HG03432 (cell line): ENCODE data around the gene TNNI3K.

ENCODE experiments used
- ATAC-seq: cut with Tn5 transposase; IDR thresholded peaks from one replicate; pipeline ENCODE4 v1.9.1; 2021; ENCODE audit warnings: mild to moderate bottlenecking, moderate library complexity; ENCODE audit not compliant: unreplicated experiment

Gene TNNI3K

GRCh38 chr1:74375376-74375775 lies 140.2 kb downstream of the TNNI3K start:
- no peak for ATAC-seq

- ATAC-seq = no peak
These were observed 145.1 kb downstream of the TNNI3K start for GRCh38 chr1:74380252-74380651.

DNA sequence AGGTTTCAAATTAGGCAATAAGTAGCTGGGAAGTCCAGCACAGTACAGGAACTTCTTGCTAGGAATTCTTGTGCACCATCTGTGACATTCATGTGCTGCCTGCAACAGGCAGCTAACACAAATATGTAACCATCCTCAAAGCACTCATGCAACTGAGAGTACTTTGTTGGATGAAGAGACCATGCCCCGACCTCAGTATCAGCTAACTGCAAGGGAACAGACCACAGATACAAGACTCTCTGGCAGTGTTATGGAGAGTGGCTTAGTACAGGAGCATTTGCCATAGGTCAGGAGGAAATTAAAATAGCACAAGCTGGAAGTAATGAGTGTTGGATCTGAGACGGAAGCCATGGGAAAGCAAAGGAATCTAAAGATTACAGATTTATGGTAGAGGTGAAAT lies 153.7 kb downstream of the TNNI3K start:
- ATAC-seq = no peak

DNA sequence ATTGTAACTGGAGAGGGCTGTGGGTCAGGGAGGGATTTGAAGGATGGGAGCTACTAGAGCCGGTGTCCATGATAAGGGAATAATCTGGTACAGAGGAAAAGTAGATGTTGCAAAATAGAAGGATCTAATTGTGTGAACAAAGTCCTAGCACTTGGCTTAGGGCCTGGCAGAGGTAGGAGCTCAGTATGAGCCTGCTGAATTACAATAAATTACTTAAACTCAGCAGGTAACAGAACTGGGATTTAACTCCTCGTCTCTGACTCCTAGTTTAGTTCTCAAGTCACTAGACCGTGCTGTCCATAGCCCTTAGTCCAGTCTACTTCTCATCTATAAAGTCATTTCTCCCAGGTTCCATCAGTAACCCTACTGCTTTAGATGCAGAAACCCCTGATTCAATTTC lies 157.0 kb downstream of the TNNI3K start:
- no peak for ATAC-seq

GRCh38 chr1:74392840-74393239 lies 157.7 kb downstream of the TNNI3K start:
- no peak for ATAC-seq

DNA sequence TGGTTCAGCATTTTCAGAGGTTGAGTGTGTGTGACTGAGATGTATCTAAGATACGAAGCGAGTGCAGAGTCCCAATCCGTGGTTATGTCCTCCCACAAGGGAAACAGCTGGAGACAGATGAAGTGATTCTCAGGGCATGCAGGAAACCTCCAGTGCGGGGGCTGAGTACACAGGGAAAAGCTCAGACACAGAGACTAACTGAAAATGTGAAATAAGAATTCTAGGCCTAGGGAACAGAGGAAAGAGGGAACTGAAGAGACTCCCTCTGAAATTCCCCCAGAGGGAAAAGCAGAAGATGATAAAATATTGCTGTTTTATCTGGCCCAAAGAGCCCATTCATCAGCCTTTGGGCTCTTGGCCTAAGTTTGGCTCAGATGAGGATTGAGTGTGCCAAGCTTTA lies 160.4 kb downstream of the TNNI3K start:
- no peak for ATAC-seq

- ATAC-seq = no peak
These were observed 161.3 kb downstream of the TNNI3K start for GRCh38 chr1:74396462-74396861.

DNA sequence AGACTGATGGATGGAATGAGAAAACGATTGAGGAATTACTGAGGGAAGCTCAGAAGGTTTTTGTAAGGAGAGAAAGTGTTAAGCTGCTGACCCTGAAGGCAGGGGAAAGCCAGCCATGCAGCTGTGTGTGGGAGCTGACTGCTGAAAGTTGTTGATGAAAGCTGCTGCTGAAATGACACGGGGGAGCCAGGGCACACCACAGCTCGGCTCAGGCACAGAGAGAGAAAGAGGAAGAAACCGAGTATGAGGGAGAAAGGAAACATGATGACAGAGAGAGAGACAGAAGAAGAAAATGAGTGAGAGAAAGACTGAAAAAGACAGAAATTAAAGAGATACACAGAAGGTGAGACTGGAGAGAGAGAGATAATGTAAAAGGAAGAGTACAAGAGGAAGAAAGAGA lies 161.7 kb downstream of the TNNI3K start:
- ATAC-seq = peak; percentile 70

DNA sequence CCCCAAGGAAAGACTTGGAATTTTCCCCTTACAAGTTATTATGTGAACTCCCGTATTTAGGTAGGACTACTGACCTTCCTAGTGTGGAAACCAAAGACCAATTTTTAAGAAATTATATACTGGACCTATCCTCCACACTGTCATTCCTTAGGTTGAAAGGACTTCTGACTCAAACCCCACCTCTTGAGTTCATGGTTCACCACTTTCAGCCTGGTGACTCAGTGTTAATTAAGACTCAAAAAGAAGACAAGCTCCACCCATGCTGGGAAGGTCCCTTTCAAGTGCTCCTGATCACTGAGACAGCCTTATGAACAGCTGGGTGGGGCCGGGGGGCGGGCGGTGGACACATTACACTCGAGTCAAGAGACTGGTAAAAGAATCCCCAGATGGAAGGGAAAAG lies 164.1 kb downstream of the TNNI3K start:
- ATAC-seq = peak; percentile 88

GRCh38 chr1:74402873-74403272 lies 167.7 kb downstream of the TNNI3K start:
- no peak for ATAC-seq

- ATAC-seq = no peak
These were observed 168.4 kb downstream of the TNNI3K start for GRCh38 chr1:74403606-74404005.

DNA sequence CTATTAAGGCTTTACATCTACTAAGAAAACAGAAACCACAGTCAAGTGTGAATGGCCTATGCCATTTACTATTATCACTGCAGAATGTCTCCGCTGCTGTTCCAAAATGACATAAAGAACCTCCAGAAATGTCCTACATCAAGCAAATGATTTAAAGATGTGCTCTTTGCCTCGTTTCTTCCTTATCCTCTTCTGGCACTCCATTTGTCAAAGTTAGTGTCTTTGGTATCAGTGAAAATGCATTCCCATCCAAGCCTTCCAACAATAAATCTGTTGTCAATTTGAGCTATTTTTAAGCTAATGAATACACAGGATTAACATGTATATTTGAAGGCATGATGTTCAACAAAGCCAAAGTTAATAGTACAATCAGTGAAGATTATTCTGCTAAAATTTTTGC lies 171.6 kb downstream of the TNNI3K start:
- ATAC-seq = no peak

DNA sequence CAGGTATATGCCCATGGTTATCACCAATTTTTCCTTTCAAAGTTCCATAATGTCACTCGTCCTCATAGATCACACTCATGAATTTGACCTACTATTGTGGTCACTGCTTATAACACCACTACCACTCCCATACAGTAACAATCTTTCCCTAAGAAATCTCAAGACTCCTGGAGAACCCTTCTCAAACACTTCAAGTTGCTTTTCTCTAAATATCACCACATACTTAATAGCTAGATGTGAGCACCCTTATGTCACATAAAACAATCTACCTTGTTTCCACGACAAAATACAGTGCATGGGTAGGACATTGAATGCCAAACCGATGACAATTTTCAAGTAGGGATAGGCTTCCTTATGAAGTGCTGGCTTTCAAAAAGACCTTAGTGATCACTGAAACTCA lies 172.7 kb downstream of the TNNI3K start:
- ATAC-seq = no peak

DNA sequence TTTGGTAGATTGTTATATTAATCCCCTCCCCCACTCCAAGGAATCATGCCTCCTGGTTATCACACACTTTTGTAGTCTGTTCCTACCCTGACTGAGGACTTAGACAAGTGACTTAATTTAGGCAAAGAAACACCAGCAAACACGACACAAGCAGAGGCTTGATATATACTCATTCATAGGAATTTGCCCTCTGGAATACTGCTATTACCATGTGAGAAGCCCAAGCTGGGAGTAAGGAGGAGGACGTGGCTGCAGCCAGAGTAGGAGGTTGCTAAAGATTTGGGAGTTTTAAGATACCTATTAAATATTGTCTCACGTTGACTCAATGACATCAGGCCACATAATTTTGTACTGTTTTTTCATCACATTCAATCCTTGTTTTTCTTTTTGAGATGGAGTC lies 177.1 kb downstream of the TNNI3K start:
- ATAC-seq = no peak

DNA sequence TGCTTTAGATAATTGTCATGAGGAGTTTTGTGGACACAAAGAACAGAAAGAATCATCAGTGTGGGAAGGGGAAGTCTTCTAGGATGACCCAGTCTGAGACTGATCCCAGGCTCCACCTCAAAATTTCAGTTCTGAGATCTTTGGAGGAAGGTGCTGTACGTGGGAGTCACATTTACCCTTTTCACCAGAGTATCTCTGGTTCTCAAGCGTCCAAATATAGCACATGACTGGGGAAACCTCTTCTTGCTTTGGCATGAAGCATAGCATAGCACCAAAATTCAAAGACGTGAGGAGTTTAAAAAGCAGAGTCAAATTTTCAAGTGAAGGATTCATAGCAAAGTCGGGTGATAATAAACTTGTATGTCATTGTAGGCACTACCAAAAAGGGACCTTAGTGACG lies 180.7 kb downstream of the TNNI3K start:
- no peak for ATAC-seq

DNA sequence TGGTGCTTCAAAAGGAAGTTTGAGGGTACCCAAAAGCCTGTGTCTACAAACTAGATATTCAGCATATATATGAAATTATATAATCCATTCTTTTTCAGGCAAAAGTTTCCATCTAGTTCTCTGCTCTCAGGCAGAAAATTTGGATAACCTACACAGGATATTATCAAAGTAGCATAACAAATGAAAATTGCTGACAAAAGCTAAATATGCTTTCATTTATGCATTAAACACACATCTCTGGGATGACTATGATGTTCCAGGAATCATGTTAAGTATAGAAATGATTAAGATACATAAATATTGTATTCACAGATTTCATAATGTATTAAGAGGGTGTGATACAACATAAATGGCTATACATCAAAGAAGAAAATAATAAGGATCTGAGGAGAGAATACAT lies 184.4 kb downstream of the TNNI3K start:
- no peak for ATAC-seq

DNA sequence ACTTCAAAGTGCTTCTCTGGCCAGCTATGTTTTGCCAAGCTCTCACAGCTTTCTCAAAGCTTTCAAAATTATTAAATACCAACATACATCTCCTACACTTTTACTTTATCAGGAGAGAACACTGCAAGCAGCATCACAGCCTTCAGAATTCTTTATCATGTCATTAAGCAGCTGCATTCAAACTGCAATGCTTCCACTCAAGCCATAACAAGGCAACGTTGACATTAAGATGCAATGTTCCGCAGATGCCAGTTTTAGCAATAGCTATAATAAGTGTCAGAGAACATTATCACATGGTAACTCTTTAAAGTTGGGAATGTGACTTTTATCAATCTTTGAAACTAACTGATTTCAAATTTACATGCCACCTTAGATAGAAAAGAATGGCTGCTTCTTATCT lies 185.3 kb downstream of the TNNI3K start:
- no peak for ATAC-seq

- ATAC-seq = no peak
These were observed 187.5 kb downstream of the TNNI3K start for GRCh38 chr1:74422421-74423292.

- ATAC-seq = no peak
These were observed 188.3 kb downstream of the TNNI3K start for GRCh38 chr1:74423471-74423870.

DNA sequence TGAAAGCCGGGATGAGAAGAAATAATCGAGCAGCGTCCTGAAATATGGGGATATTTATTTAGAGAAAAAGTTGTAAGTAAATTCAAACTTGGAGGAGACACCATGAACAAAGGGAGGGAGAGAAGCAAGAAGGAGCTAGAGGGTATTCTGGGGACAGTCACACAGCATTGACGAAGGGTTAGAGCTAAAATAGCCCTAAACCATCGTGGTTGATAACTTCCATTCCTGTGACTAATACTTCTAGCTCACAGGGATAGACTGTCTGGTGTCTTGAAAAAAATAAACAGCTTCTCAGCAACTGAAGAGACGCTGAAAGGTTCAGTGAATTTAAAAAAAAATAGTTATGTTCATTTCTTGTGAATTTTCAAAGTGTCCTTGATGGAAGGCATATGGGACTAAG lies 190.5 kb downstream of the TNNI3K start:
- no peak for ATAC-seq

DNA sequence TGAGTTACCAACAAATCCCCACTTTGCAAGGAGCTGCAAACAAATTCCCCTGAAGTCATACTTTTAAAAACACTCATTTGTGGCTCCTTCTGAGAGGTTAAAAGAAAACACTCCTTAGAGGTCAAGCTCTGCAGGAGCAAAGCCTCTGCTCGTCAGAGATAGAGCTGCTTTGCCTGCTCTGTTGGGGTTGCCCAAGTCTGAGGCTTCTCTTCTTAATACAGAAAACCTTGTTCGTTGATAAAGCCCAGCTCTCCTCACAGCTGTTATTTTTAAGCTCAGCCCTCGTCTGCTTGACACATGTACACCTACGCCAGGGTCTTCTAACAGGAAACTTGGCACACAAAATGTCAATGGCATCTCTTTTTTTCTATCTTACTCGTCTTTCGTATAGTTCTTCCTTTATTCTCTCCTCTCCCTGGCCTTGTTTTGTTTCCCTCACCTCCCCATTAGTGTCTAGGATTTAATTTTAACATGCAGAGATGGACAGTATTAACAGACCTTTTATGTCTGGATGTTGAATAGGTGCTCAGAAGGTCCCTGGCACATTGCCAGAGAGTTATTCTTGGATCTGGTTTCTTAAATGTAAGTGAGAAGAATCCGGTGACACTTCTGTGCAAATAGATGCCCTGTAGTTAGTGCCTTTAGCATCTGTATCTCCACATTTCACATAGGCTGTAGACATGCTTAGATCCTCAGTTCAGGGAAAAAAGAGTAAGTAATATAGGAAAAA lies 191.2 kb downstream of the TNNI3K start:
- ATAC-seq = no peak

GRCh38 chr1:74427681-74428080 lies 192.5 kb downstream of the TNNI3K start:
- ATAC-seq = no peak
